Measurements from ENCODE around the gene DSP.

GRCh38 chr6:7537565-7538174 is 3.8 kb upstream of the DSP start:
- TF ChIP-seq CTCF (IDR thresholded peaks at IDR 0.05) = no peak
- no peak for TF ChIP-seq POLR2A (IDR thresholded peaks at IDR 0.05)
